Stimulated activated CD8-positive, alpha-beta memory T cell treated with anti-CD3 and anti-CD28 coated beads, Interleukin-4, amount 100 ng/mL, for 24 hours (primary cell): ENCODE results near the gene PLIN3.
"Not testable (repeated sequence)": the region's sequence is repeated elsewhere in the genome, so short reads cannot be mapped to it uniquely, and the experiment has no call there.

Experiments
- DNase-seq: peaks from one replicate; pipeline ENCODE4 v3.0.0-alpha.2; 2020; ENCODE audit warnings: low read depth

The PLIN3 gene

DNA sequence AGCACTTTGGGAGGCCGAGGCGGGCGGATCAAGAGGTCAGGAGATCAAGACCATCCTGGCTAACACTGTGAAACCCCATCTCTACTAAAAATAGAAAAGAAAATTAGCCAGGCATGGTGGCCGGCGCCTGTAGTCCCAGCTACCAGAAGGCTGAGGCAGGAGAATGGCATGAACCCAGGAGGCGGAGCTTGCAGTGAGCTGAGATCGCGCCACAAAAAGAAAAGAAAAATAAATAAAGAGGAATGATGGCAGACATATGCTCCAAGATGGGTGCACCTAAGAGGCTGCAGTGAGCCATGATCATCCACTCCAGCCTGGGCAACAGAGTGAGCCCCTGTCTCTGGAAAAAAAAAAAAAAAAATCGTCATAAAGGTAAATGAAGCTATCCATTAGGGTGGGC is 21.5 kb downstream of the PLIN3 start:
- DNase-seq: not testable (repeated sequence)

DNA sequence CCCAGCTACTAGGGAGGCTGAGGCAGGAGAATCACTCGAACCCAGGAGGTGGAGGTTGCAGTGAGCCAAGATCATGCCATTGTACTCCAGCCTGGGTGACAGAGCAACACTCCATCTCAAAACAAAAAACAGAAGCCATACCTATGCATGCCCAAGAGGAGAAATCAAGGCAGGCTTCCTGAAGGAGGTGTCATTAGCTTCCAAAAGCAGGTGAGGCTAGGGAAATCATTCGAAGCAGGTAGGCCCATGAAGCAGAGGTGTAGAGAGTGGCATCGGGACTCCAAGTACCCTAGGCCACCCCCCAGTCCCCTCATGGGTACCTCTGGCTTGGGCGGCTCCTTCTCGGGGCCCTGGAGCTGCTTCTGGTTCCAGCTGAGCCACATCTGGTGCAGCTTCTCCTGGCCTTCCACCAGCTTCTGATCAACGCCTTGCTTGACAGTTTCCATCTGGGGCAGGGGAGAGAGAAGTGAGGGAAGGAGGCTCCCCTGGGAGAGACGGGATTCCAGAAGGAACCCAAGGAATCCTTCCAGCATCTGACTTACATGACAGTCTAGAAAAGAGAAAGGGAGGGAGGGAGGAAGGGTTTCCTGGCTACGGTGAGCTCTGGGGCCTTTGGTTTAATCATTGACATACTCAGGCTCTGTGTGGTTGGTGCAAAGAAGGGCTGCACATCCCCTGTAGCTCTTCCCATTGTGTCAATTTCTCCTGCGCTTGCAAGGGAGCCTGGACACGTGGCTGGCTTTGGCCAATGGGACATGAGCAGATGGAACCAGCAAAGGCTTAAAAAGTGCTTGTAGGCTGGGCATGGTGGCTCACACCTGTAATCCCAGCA is 22.9 kb downstream of the PLIN3 start:
- no peak for DNase-seq

DNA sequence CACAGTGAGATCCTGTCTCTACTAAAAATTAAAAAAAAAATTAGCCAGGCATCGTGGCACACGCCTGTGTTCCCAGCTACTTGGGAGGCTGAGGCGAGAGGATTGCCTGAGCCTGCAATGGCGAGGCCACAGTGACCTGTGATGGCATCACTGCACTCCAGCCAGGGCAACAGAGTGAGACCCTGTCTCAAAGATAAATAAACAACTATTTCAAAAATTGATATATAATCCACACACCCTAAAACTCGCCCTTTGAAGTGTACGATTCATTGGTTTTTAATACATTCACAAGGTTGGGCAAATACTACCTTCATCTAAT is 23.9 kb downstream of the PLIN3 start:
- DNase-seq: no peak

DNA sequence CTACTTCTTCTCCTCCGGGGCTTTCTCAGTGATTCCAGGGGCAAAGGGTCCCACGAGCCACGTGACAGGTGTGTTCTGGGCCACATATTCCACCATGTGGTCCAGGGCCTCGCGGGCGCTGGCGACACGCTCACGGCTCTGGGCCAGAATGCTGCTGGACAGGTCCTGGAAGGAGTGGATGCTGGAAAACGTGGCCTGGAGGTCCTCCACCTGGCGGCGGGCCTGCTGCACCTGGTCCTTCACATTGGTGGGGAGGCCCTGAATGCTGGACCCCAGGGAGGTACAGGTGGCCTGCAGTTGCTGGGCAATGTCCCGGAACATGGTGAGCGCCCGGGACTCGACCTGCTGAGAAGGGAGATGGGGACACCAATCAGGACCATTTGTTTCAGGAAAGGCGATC is 28.3 kb downstream of the PLIN3 start:
- no peak for DNase-seq

GRCh38 chr19:4832776-4833175 is 34.7 kb downstream of the PLIN3 start:
- no peak for DNase-seq

- DNase-seq: not testable (repeated sequence)
These were observed 35.5 kb downstream of the PLIN3 start for GRCh38 chr19:4831979-4832340.

DNA sequence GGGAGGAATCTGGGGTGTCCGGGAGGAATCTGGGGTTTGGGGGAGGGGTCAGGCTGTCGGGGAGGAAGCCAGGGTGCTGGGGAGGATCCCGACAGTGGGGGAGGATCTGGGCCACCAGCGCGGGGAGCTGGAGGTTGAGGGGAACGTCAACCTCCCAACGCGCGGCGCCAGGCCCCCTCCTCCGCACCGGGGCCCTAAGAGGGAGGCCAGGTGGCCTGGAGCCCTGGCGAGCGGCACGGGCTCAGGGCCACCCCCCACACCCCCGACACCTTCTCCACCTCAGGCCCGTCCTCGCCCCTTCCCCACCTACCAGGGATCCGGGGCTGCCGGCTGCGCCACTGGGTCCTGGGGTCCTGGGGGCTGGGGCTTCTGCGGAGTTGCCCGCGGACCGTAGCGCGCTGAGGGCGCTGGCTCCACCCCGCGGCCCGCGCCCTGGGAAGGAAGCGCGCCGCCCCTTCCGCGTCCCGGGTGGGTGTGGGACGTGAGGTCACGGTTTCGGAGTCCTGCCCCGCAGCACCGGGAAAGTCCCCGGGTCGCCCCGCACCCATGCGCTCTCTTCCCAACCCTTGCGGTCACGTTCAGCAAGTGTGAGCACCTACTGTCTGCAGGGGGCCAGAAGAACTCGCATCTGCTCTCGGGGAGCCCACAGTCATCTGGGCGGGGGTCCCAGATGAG is 36.0 kb downstream of the PLIN3 start, which contains the start of gene TICAM1:
Gene TICAM1, minus strand, starts transcription at position 409 of the 675 bp plus-strand sequence. CDS start 13,335 bp downstream, outside the sequence.
- DNase-seq: peak; percentile 72

GRCh38 chr19:4830768-4831265 is 36.6 kb downstream of the PLIN3 start:
- DNase-seq: no peak

DNA sequence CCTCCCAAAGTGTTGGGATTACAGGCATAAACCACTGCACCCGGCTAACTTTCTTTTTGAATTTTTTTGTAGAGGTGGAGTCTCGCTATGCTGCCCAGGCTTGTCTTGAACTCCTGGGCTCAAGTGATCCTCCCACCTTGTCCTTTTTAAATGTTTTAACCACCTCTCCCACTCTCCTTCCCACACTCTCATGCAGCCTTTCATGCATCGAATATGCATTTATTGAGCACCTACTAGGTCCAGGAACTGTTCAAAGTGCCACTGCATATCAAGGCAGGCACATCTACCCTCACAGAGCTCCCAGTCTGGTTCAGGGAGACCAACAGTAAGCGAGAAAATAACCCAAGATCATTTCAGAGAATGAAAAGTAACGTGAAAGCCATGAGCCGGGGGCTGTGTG is 37.1 kb downstream of the PLIN3 start:
- DNase-seq: no peak

GRCh38 chr19:4829001-4829712 is 38.3 kb downstream of the PLIN3 start:
- DNase-seq: no peak

DNA sequence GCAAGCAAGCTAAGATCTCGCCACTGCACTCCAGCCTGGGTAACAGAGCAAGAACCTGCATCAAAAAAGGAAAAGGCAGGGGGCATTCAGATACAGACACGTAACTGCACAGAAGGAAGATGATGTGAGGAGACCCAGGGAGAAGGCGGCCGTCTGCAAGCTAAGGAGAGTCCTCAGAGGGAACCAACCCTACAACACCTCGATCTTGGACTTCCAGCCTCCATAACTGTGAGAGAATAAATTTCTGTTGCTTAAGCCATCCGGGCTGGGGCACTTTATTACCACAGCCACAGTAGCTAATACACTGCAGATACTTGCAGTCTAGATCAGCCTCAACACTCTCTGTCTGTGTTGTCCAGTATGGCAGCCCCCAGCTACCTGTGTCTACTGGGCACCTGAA is 43.9 kb downstream of the PLIN3 start:
- no peak for DNase-seq

GRCh38 chr19:4822354-4822753 is 45.1 kb downstream of the PLIN3 start:
- DNase-seq: not testable (repeated sequence)

DNA sequence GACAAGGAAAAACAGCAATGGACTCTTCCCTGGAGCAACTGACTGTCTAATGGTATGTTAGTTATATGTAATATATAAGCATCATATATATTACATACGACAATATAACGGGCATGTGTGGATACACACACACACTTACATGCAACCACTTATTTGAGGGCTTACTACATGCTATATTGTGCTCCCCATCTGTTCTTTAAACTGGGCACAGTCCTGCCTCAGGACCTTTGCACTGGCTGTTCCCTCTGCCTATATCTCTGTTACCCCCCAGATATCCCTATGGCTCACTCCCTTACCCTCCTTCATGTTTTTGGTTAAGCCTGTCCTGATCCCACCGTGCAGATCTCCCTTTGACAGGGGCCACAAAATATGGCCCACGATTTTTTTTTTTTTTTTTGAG is 46.2 kb downstream of the PLIN3 start:
- DNase-seq: no peak

DNA sequence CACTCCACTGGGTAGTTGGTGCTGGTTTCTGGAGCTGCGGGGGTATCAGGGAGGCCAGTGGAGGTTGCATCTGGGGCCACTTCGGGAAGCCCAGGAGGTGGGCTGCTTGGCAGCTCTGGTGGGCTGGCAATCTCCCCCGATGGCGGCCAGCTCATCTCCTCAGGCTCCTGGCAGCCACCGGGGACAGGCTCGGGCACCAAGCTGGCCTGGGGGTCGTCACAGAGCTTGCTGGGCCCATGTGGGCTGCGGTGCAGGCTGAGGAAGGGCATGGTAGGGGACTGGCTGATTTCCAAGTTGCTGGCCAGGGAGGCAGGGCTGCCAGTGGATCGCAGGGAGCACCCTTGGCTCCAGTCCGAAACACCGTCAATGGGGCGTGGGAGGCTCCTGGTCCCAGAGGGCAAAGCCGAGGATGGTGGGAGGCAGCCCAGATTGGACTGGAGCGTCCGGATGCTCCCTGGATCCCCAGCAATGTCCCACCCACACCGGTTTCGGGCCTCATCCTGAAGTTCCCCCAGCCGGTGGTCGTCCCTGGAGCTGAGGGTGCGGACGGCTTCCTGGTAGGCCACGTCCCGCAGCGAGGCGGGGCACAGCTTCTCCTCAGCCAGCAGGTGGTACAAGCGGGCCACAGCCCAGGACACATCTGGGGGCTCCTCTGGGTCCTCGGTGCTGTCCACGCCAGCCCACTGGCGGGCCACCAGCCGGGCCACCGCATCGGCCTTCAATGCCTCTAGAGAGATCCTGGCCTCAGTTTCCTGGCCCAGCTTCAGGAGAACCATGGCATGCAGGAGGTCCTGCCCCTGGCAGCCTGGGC is 49.8 kb downstream of the PLIN3 start:
- no peak for DNase-seq

- DNase-seq: no peak
These were observed 50.6 kb downstream of the PLIN3 start for GRCh38 chr19:4816950-4817278.

- no peak for DNase-seq
These were observed 51.1 kb downstream of the PLIN3 start for GRCh38 chr19:4816202-4816949.

GRCh38 chr19:4815426-4816201 is 51.9 kb downstream of the PLIN3 start:
- peak; percentile 69 for DNase-seq

- no peak for DNase-seq
These were observed 52.6 kb downstream of the PLIN3 start for GRCh38 chr19:4814625-4815425.

- DNase-seq: peak; percentile 85
These were observed 55.9 kb downstream of the PLIN3 start for GRCh38 chr19:4811328-4812131.
